AG04450 (cell line): Measurements from ENCODE around the gene CATSPERZ. TPM values are rescaled to one million over a fixed set of nuclear protein-coding genes. Genes with fewer than 3 reads are reported as not detected.

Source experiments
- CTCF ChIA-PET: fragments of 300-600, 350-600 bp; formaldehyde crosslinking; extraction: SDS; loops from one replicate; lab custom pipeline; 2022; ENCODE audit warnings: antibody characterized with exemption, inconsistent platforms; lab: Charles Lee
- POLR2A ChIA-PET: fragments of 350-600 bp; formaldehyde crosslinking; extraction: SDS; loops from one replicate; lab custom pipeline; 2021; ENCODE audit warnings: antibody characterized with exemption, inconsistent platforms; lab: Yijun Ruan, JAX
- DNase-seq: peaks from one replicate; pipeline ENCODE4 v3.0.0-alpha.2; 2011; ENCODE audit warnings: low read depth, low spot score
- H3K27ac ChIP-seq: one replicate; pipeline ENCODE4 v1.5.1; 2012; ENCODE audit warnings: low read depth, low read length, control low read depth
- H3K27me3 ChIP-seq: one replicate; pipeline ENCODE4 v1.6.0; 2012; ENCODE audit warnings: low read length; ENCODE audit not compliant: control insufficient read depth, insufficient read depth
- H3K4me3 ChIP-seq: 2 replicates; pipeline ENCODE4 v1.5.1; 2011; ENCODE audit warnings: mild to moderate bottlenecking, low read depth, low read length, control low read depth
- H3K9me3 ChIP-seq: 2 replicates; pipeline ENCODE4 v1.5.1; 2012; ENCODE audit warnings: low read length; ENCODE audit not compliant: control insufficient read depth, insufficient read depth
- CTCF ChIP-seq: IDR thresholded peaks from 2 replicates; pipeline ENCODE4 v1.5.1; 2011; ENCODE audit warnings: low read depth, low read length, control low read depth, inconsistent platforms
- polyA plus RNA-seq: library from polyadenylated mRNA; depleted of rRNA; stranded (reverse); fragments of >200 nt; gene quantifications from 2 replicates; pipeline ENCODE4 v1.2.3, GENCODE V29; 2011

Gene CATSPERZ
- polyA plus RNA-seq, 1 experiment = not detected

- no peaks in the 10 kb centered on the region; the same call in 1 of the 2 replicates for H3K9me3 ChIP-seq
- no peak for TF ChIP-seq CTCF
- no peaks in the 10 kb centered on the region for H3K27me3 ChIP-seq
- DNase-seq = no peak
- POLR2A ChIA-PET = interaction anchor here (0.7 to 1.3 kb wide), 2 partner anchors 11 kb away, joined by 8 to 11 read pairs; no protein-coding TSS in a partner anchor
- peak overlapping the region; percentile 2 for H3K27ac ChIP-seq
- CTCF ChIA-PET = interaction anchor here (1.5 to 2.5 kb wide), 2 partner anchors 13 to 41 kb away, joined by 4 to 12 read pairs; partner anchors contain the start of gene PLCB3
- H3K4me3 ChIP-seq = no peak overlapping the region
Observed at GRCh38 chr11:64263021-64263946, 36.9 kb upstream of the CATSPERZ start.

GRCh38 chr11:64263947-64264317, 36.2 kb upstream of the CATSPERZ start:
- CTCF ChIA-PET = interaction anchor here (1.5 to 2.5 kb wide), 2 partner anchors 14 to 41 kb away, joined by 4 to 12 read pairs; partner anchors contain the start of gene PLCB3
- H3K27me3 ChIP-seq = no peaks in the 10 kb centered on the region
- H3K9me3 ChIP-seq = no peaks in the 10 kb centered on the region; the same call in 1 of the 2 replicates
- POLR2A ChIA-PET = interaction anchor here (0.6 to 1.3 kb wide), 2 partner anchors 12 to 31 kb away, joined by 4 to 11 read pairs; no protein-coding TSS in a partner anchor
- no peak for DNase-seq
- no peak overlapping the region for H3K4me3 ChIP-seq
- TF ChIP-seq CTCF = no peak
- H3K27ac ChIP-seq = no peak overlapping the region

GRCh38 chr11:64264371-64264852, 35.7 kb upstream of the CATSPERZ start:
- Histone ChIP-seq H3K27me3 (no peaks in the 10 kb centered on the region), H3K9me3 (no peaks in the 10 kb centered on the region; the same call in 1 of the 2 replicates), H3K27ac (no peak overlapping the region), H3K4me3 (no peak overlapping the region)
- ChIA-PET CTCF (interaction anchor here (1.5 to 2.5 kb wide), 2 partner anchors 14 to 40 kb away, joined by 4 to 12 read pairs; partner anchors contain the start of gene PLCB3), POLR2A (interaction anchor here (0.6 to 1.3 kb wide), 2 partner anchors 12 to 31 kb away, joined by 4 to 11 read pairs; no protein-coding TSS in a partner anchor)
- no peak for DNase-seq
- TF ChIP-seq CTCF = no peak

- no peaks in the 10 kb centered on the region; the same call in 1 of the 2 replicates for H3K9me3 ChIP-seq
- no peaks in the 10 kb centered on the region for H3K27me3 ChIP-seq
- no peak overlapping the region for H3K27ac ChIP-seq
- no peak for DNase-seq
- no peak for TF ChIP-seq CTCF
- CTCF ChIA-PET = interaction anchor here (2.5 kb wide), 1 partner anchor 15 kb away, joined by 12 read pairs; the partner anchor contains the start of gene PLCB3
- no peak overlapping the region for H3K4me3 ChIP-seq
- POLR2A ChIA-PET = interaction anchor here (0.6 kb wide), 2 partner anchors 84 to 575 kb away, joined by 3 read pairs; no protein-coding TSS in a partner anchor
Observed at GRCh38 chr11:64265176-64266160, 34.7 kb upstream of the CATSPERZ start.
